GM10248 (cell line): Measurements from ENCODE around the gene ZNF622.

ENCODE experiments used
- CTCF ChIA-PET: fragments of 300-600 bp; sonication (Branson Sonifier 250); formaldehyde crosslinking; extraction: SDS; loops from one replicate; lab custom pipeline; 2021; ENCODE audit warnings: antibody characterized with exemption; lab: Yijun Ruan, JAX
- POLR2A ChIA-PET: fragments of 350-650 bp; sonication (Branson Sonifier 250); formaldehyde crosslinking; extraction: SDS; loops from one replicate; lab custom pipeline; 2020; ENCODE audit warnings: antibody characterized with exemption; lab: Yijun Ruan, JAX
- DNase-seq: peaks from one replicate; pipeline ENCODE4 v3.0.0; 2012; ENCODE audit errors: extremely low spot score
- TF ChIP-seq, protein P1 (sequence below): IDR thresholded peaks from 2 replicates; pipeline ENCODE4 v1.5.1; 2012; ENCODE audit warnings: mild to moderate bottlenecking, low read depth; ENCODE audit errors: extremely low read depth, missing control alignments, control extremely low read depth

Gene ZNF622

GRCh38 chr5:16428359-16428758 lies 37.2 kb downstream of the ZNF622 start:
- ChIA-PET CTCF (interaction anchor here (1.5 kb wide), 1 partner anchor 123 kb away, joined by 5 read pairs; no protein-coding TSS in a partner anchor), POLR2A (no interaction called here)
- TF ChIP-seq, protein P1, sequence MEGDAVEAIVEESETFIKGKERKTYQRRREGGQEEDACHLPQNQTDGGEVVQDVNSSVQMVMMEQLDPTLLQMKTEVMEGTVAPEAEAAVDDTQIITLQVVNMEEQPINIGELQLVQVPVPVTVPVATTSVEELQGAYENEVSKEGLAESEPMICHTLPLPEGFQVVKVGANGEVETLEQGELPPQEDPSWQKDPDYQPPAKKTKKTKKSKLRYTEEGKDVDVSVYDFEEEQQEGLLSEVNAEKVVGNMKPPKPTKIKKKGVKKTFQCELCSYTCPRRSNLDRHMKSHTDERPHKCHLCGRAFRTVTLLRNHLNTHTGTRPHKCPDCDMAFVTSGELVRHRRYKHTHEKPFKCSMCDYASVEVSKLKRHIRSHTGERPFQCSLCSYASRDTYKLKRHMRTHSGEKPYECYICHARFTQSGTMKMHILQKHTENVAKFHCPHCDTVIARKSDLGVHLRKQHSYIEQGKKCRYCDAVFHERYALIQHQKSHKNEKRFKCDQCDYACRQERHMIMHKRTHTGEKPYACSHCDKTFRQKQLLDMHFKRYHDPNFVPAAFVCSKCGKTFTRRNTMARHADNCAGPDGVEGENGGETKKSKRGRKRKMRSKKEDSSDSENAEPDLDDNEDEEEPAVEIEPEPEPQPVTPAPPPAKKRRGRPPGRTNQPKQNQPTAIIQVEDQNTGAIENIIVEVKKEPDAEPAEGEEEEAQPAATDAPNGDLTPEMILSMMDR, result no peak
- DNase-seq, result no peak

DNA sequence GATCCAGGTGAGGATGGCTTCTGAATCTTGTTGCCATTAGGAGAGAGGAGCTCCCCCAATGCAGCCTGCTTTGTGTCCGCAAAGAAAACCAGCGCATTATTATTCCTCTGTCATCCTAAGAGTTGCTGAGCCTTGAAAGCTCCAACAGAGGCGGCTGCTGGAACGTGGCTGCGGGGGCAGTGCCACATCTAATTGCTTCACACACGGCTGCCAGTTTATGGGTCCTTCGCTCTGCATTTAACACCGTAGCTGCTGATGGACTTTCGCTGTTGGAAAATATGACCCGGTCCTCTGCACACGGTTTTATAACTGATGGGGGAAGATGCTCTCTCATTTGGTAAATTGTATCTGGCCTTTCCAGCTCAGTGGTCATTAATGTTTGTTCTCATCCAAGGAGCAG lies 38.0 kb downstream of the ZNF622 start:
- TF ChIP-seq, protein P1, result no peak
- CTCF ChIA-PET, result interaction anchor here (1.1 to 1.5 kb wide), 2 partner anchors 28 to 124 kb away, joined by 5 to 6 read pairs; no protein-coding TSS in a partner anchor
- no peak for DNase-seq
- POLR2A ChIA-PET, result no interaction called here

DNA sequence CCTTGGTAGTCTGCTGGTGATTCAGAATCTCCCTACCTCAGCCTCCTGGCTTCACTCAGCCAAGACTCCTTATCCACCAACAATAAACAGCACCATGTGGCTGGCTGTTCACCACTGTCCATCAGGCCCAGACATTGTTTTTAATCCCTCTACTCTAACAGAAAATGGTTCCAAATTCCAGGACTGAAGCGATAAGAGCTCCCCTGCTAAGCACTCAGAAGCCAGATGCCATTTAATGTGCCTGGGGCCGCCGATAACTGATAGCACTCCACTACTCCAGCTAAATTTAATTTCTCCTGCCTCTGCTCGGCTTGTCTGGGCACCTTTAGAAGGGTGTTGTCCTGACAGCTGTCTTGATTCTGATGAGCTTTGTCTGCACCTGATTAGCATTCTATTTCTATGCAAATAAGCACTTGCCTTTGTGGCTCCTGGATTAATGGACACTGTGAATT lies 47.1 kb downstream of the ZNF622 start:
- CTCF ChIA-PET, result interaction anchor here (1.1 kb wide), 1 partner anchor 39 kb away, joined by 5 read pairs; no protein-coding TSS in a partner anchor
- TF ChIP-seq, protein P1, result no peak
- DNase-seq, result no peak
- POLR2A ChIA-PET, result no interaction called here

GRCh38 chr5:16417398-16418074 lies 48.1 kb downstream of the ZNF622 start:
- no peak for DNase-seq
- POLR2A ChIA-PET, result no interaction called here
- CTCF ChIA-PET, result interaction anchor here (0.7 kb wide), 1 partner anchor 38 kb away, joined by 3 read pairs; no protein-coding TSS in a partner anchor
- TF ChIP-seq, protein P1, result no peak

DNA sequence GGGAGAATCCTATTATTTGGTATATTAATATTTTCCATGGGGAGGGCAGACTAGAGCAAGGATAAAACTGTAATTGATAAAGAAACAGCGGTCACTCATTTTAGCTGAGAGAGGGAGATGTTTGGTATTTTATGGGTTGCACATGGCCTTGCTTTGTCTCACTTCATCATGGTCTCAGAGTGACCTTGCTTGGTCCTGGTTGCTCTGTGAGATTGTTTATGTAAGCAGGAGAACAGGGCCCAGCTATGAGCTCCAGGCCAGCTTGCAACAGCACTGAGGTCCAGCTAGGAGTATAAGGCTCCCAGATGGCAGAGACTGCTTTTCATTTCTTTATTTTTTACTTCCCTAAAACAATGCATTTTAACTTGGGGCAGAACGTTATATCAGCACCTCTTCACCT lies 50.7 kb downstream of the ZNF622 start:
- TF ChIP-seq, protein P1, result no peak
- CTCF ChIA-PET, result no interaction called here
- no peak for DNase-seq
- POLR2A ChIA-PET, result no interaction called here

GRCh38 chr5:16413166-16413860 lies 52.3 kb downstream of the ZNF622 start:
- ChIA-PET CTCF (no interaction called here), POLR2A (no interaction called here)
- DNase-seq, result no peak
- TF ChIP-seq, protein P1, result no peak
